ENCODE data around the gene SASH1.

DNA sequence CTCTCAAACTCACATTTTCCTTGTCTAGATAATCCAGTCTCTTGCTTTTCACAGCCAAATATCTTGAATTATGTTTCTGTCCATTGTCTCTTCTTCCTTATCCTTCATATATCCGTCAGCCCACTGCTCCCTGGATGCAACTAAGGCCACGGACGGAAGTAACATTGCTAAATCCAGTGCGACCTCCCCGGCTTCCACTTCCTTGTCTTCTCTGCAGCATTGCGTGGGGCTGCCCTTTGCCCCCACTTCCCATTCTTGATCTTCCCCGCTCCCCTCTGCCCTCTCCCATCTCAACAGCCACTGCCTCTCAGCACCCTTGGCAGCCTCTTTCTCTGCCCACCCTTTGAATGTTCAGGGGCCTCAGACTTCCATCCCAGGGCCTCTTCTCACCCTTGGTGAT, 213.8 kb downstream of the SASH1 start:
- no peak for TF ChIP-seq CTCF (IDR thresholded peaks at IDR 0.05)
- no peak for TF ChIP-seq POLR2A (IDR thresholded peaks at IDR 0.05)
- no peak for TF ChIP-seq EP300 (IDR thresholded peaks at IDR 0.05)

Measured in ovary (tissue), 3 donors.